ENCODE measurements around the gene JAZF1. TPM values are rescaled to one million over a fixed set of nuclear protein-coding genes. Genes with fewer than 3 reads are reported as not detected.

Gene JAZF1
- total and polyA plus RNA-seq, 2 experiments from 2014 or later, result 9.5 to 12.1 TPM

GRCh38 chr7:27966219-27966780 is 214.3 kb downstream of the JAZF1 start:
- no peak for TF ChIP-seq CTCF (IDR thresholded peaks at IDR 0.05; ENCODE audit: poor library complexity)
- TF ChIP-seq EZH2 (IDR thresholded peaks at IDR 0.05; ENCODE audit: borderline replicate concordance), result no peak
- TF ChIP-seq EZH2phosphoT487 (IDR thresholded peaks at IDR 0.05; ENCODE audit: low read depth, severe bottlenecking, unreplicated experiment), result no peak
- Histone ChIP-seq H3K79me2 (no peaks in the 10 kb centered on the region), H4K20me1 (ENCODE audit: insufficient read depth, poor library complexity, severe bottlenecking) (no peaks in the 10 kb centered on the region), H3K4me1 (ENCODE audit: insufficient read depth) (peaks cover 7% of the 10 kb centered on the region), H3K36me3 (replicated peaks; ENCODE audit: insufficient read depth, low read depth) (no peaks in the 10 kb centered on the region), H3K4me2 (no peak overlapping the region), H3K9me3 (ENCODE audit: low read depth) (no peaks in the 10 kb centered on the region), H3K9me2 (replicated peaks; ENCODE audit: insufficient read depth) (no peaks in the 10 kb centered on the region), H2AFZ (no peak overlapping the region), H3K4me3 (no peak overlapping the region), H3K27me3 (no peaks in the 10 kb centered on the region), H3K27ac (no peak overlapping the region)
- DNase-seq (ENCODE audit: low spot score), result no peak
- WGBS (ENCODE audit: low lambda C conversion rate, missing lambda C conversion rate), result 79% methylated on average over 3 of the region's 3 CpGs

GRCh38 chr7:27965650-27966049 is 214.9 kb downstream of the JAZF1 start:
- no peaks in the 10 kb centered on the region for H3K27me3 ChIP-seq
- H3K9me2 ChIP-seq (replicated peaks; ENCODE audit: insufficient read depth), result no peaks in the 10 kb centered on the region
- 61% methylated on average over 2 of the region's 2 CpGs for WGBS (ENCODE audit: low lambda C conversion rate, missing lambda C conversion rate)
- no peaks in the 10 kb centered on the region for H3K36me3 ChIP-seq (replicated peaks; ENCODE audit: insufficient read depth, low read depth)
- TF ChIP-seq CTCF (IDR thresholded peaks at IDR 0.05; ENCODE audit: poor library complexity) (no peak), EZH2phosphoT487 (IDR thresholded peaks at IDR 0.05; ENCODE audit: low read depth, severe bottlenecking, unreplicated experiment) (no peak), EZH2 (IDR thresholded peaks at IDR 0.05; ENCODE audit: borderline replicate concordance) (no peak)
- H3K9me3 ChIP-seq (ENCODE audit: low read depth), result no peaks in the 10 kb centered on the region
- no peak overlapping the region for H3K27ac ChIP-seq
- no peak overlapping the region for H3K4me2 ChIP-seq
- no peaks in the 10 kb centered on the region for H4K20me1 ChIP-seq (ENCODE audit: insufficient read depth, poor library complexity, severe bottlenecking)
- DNase-seq (ENCODE audit: low spot score), result no peak
- no peaks in the 10 kb centered on the region for H3K79me2 ChIP-seq
- no peak overlapping the region for H3K4me3 ChIP-seq
- H2AFZ ChIP-seq, result no peak overlapping the region
- peaks cover 7% of the 10 kb centered on the region for H3K4me1 ChIP-seq (ENCODE audit: insufficient read depth)

- TF ChIP-seq EZH2phosphoT487 (IDR thresholded peaks at IDR 0.05; ENCODE audit: low read depth, severe bottlenecking, unreplicated experiment), result no peak
- TF ChIP-seq EZH2 (IDR thresholded peaks at IDR 0.05; ENCODE audit: borderline replicate concordance), result no peak
- TF ChIP-seq CTCF (IDR thresholded peaks at IDR 0.05; ENCODE audit: poor library complexity), result no peak
Measured at GRCh38 chr7:27964820-27965219, 215.8 kb downstream of the JAZF1 start.

More at GRCh38 chr7:27964820-27965219, 215.8 kb downstream of the JAZF1 start:
- H2AFZ ChIP-seq, result no peak overlapping the region
- no peaks in the 10 kb centered on the region for H3K27me3 ChIP-seq
- no peak overlapping the region for H3K27ac ChIP-seq
- no peak overlapping the region for H3K4me3 ChIP-seq
- no peaks in the 10 kb centered on the region for H3K79me2 ChIP-seq
- WGBS (ENCODE audit: low lambda C conversion rate, missing lambda C conversion rate), result 55% methylated on average over 3 of the region's 3 CpGs
- H3K4me2 ChIP-seq, result no peak overlapping the region
- peaks cover 7% of the 10 kb centered on the region for H3K4me1 ChIP-seq (ENCODE audit: insufficient read depth)
- no peaks in the 10 kb centered on the region for H3K9me3 ChIP-seq (ENCODE audit: low read depth)
- H3K9me2 ChIP-seq (replicated peaks; ENCODE audit: insufficient read depth), result no peaks in the 10 kb centered on the region
- H4K20me1 ChIP-seq (ENCODE audit: insufficient read depth, poor library complexity, severe bottlenecking), result no peaks in the 10 kb centered on the region
- DNase-seq (ENCODE audit: low spot score), result no peak
- H3K36me3 ChIP-seq (replicated peaks; ENCODE audit: insufficient read depth, low read depth), result no peaks in the 10 kb centered on the region

Data from hepatocyte (in vitro differentiated cells).